Measurements from ENCODE around the gene VPS37C. TPM values are rescaled to one million over a fixed set of nuclear protein-coding genes. Genes with fewer than 3 reads are reported as not detected.
A peak's percentile ranks its signal among the peaks of the same experiment; 100 is the strongest.

Gene VPS37C
- polyA plus RNA-seq, 3 donors: 16.9 to 22.0 (median 19.2) TPM

- no peak for DNase-seq (ENCODE audit: extremely low read depth in 1 of 11, low read depth in 9 of 11, low spot score in 4 of 11)
These were observed 35.9 kb downstream of the VPS37C start for GRCh38 chr11:61125310-61125684.

GRCh38 chr11:61124574-61125309 is 36.5 kb downstream of the VPS37C start:
- DNase-seq (ENCODE audit: extremely low read depth in 1 of 11, low read depth in 9 of 11, low spot score in 4 of 11): no peak

- DNase-seq (ENCODE audit: extremely low read depth in 1 of 11, low read depth in 9 of 11, low spot score in 4 of 11): no peak
These were observed 37.3 kb downstream of the VPS37C start for GRCh38 chr11:61123775-61124571.

GRCh38 chr11:61122761-61123160 is 38.5 kb downstream of the VPS37C start:
- DNase-seq (ENCODE audit: extremely low read depth in 1 of 11, low read depth in 9 of 11, low spot score in 4 of 11): no peak

- DNase-seq (ENCODE audit: extremely low read depth in 1 of 11, low read depth in 9 of 11, low spot score in 4 of 11): no peak
These were observed 39.3 kb downstream of the VPS37C start for GRCh38 chr11:61121917-61122316.

GRCh38 chr11:61121192-61121831 is 39.9 kb downstream of the VPS37C start:
- DNase-seq (ENCODE audit: extremely low read depth in 1 of 11, low read depth in 9 of 11, low spot score in 4 of 11): no peak

- DNase-seq (ENCODE audit: extremely low read depth in 1 of 11, low read depth in 9 of 11, low spot score in 4 of 11): peak in 2 of 11 donors; percentile 43 to 46
These were observed 40.5 kb downstream of the VPS37C start for GRCh38 chr11:61120706-61121191.

- no peak for DNase-seq (ENCODE audit: extremely low read depth in 1 of 11, low read depth in 9 of 11, low spot score in 4 of 11)
These were observed 41.0 kb downstream of the VPS37C start for GRCh38 chr11:61120099-61120705.

GRCh38 chr11:61119571-61119970 is 41.7 kb downstream of the VPS37C start:
- DNase-seq (ENCODE audit: extremely low read depth in 1 of 11, low read depth in 9 of 11, low spot score in 4 of 11): no peak

GRCh38 chr11:61119055-61119454 is 42.2 kb downstream of the VPS37C start:
- DNase-seq (ENCODE audit: extremely low read depth in 1 of 11, low read depth in 9 of 11, low spot score in 4 of 11): no peak

- no peak for DNase-seq (ENCODE audit: extremely low read depth in 1 of 11, low read depth in 9 of 11, low spot score in 4 of 11)
These were observed 42.8 kb downstream of the VPS37C start for GRCh38 chr11:61118406-61118805.

- DNase-seq (ENCODE audit: extremely low read depth in 1 of 11, low read depth in 9 of 11, low spot score in 4 of 11): no peak
These were observed 43.2 kb downstream of the VPS37C start for GRCh38 chr11:61118004-61118403.

- DNase-seq (ENCODE audit: extremely low read depth in 1 of 11, low read depth in 9 of 11, low spot score in 4 of 11): no peak
These were observed 44.1 kb downstream of the VPS37C start for GRCh38 chr11:61117168-61117520.

GRCh38 chr11:61116426-61117167 is 44.6 kb downstream of the VPS37C start:
- DNase-seq (ENCODE audit: extremely low read depth in 1 of 11, low read depth in 9 of 11, low spot score in 4 of 11): no peak

GRCh38 chr11:61115498-61116224 is 45.6 kb downstream of the VPS37C start:
- DNase-seq (ENCODE audit: extremely low read depth in 1 of 11, low read depth in 9 of 11, low spot score in 4 of 11): no peak

GRCh38 chr11:61114913-61115312 is 46.3 kb downstream of the VPS37C start:
- no peak for DNase-seq (ENCODE audit: extremely low read depth in 1 of 11, low read depth in 9 of 11, low spot score in 4 of 11)

GRCh38 chr11:61113201-61113600 is 48.0 kb downstream of the VPS37C start:
- DNase-seq (ENCODE audit: extremely low read depth in 1 of 11, low read depth in 9 of 11, low spot score in 4 of 11): no peak

- no peak for DNase-seq (ENCODE audit: extremely low read depth in 1 of 11, low read depth in 9 of 11, low spot score in 4 of 11)
These were observed 48.7 kb downstream of the VPS37C start for GRCh38 chr11:61112575-61112974.
